Neural progenitor cell (in vitro differentiated cells): ENCODE results near the gene DOCK11.

Experiments used
- CTCF ChIP-seq: fragments of 200-600 bp; sonication (generic); IDR thresholded peaks from 2 replicates; pipeline ENCODE4 v1.5.1; 2017; ENCODE audit warnings: antibody characterized with exemption, mild to moderate bottlenecking
- EZH2 ChIP-seq: fragments of 200-600 bp; sonication (generic); IDR thresholded peaks from 2 replicates; pipeline ENCODE4 v1.6.1; 2017; ENCODE audit warnings: antibody characterized with exemption, mild to moderate bottlenecking, moderate library complexity

- TF ChIP-seq CTCF (no peak), EZH2 (no peak)
Observed at GRCh38 chrX:118528071-118528737, 32.6 kb downstream of the DOCK11 start.
